HG02798 (cell line): ENCODE data around the gene SLC7A14.

Experiments used
- ATAC-seq: cut with Tn5 transposase; IDR thresholded peaks from one replicate; pipeline ENCODE4 v1.9.1; 2021; ENCODE audit warnings: mild to moderate bottlenecking; ENCODE audit not compliant: unreplicated experiment, poor library complexity

SLC7A14 gene

GRCh38 chr3:170477395-170477794 lies 108.5 kb downstream of the SLC7A14 start:
- ATAC-seq = no peak

- no peak for ATAC-seq
These were observed 109.6 kb downstream of the SLC7A14 start for GRCh38 chr3:170476291-170476690.

DNA sequence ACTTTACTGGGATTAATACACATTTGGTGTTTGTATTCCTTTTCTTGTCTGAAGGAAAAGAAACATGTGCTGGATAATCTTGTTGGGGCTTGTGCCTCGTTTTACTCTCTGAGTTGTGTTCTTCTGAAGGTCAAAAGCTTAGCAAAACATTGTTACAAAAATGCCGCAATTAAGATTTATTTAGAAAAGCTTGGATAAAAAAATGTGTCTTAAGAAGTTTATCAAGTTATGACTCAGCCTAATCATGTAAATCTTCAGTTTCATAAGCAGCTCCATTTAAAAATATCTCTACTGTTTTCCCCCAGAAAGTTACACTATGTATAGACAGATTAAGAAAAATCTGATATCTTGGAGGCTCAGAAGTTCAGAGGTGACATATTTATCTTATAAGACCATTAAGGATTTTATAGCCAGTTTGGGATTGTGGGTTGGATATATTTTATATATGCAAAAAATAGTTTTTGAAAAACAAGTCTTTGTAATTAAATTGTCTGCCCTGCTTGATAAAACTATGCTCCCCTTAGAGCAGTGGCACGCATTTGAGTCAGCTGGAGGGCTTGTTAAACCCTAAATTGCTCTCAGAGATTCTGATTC lies 110.7 kb downstream of the SLC7A14 start:
- ATAC-seq = no peak

DNA sequence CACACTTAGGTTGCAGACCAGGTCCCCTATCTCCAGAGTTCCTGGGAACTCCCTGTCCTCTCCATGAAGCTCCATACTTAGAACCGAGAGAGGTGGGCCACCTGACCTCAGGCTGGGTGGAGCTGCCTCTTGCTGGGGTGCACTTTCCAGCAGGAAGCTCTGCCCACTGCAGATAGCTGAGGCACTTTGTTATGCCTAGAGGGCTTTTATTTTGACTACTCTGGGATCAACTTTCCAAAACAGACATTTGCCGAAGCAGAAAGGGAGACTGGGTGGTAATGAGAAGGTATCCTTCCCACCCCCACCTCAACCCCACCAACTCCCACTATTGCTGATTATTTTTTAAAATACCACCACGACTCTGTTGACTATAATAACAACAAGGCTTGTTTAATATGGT lies 112.5 kb downstream of the SLC7A14 start:
- ATAC-seq = no peak

DNA sequence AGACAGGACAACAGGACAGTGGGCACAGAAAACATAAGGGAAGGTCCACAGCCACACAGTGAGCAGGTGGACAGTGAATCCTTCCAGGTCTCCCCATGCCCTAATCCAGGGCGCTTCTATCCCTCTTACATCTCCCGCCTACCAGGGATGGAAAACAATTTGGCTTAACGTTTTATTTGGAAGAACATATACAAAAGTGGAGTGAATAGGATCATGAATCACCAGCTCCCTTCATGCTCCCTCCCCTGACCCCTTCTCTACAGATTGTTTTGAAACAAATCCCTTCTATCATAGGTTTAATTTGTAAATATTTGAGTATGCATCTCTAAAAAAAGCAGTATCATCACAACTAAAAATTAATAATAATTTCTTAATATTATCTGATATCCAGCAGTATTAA lies 114.7 kb downstream of the SLC7A14 start:
- ATAC-seq = no peak

- no peak for ATAC-seq
These were observed 115.5 kb downstream of the SLC7A14 start for GRCh38 chr3:170470063-170471016.

DNA sequence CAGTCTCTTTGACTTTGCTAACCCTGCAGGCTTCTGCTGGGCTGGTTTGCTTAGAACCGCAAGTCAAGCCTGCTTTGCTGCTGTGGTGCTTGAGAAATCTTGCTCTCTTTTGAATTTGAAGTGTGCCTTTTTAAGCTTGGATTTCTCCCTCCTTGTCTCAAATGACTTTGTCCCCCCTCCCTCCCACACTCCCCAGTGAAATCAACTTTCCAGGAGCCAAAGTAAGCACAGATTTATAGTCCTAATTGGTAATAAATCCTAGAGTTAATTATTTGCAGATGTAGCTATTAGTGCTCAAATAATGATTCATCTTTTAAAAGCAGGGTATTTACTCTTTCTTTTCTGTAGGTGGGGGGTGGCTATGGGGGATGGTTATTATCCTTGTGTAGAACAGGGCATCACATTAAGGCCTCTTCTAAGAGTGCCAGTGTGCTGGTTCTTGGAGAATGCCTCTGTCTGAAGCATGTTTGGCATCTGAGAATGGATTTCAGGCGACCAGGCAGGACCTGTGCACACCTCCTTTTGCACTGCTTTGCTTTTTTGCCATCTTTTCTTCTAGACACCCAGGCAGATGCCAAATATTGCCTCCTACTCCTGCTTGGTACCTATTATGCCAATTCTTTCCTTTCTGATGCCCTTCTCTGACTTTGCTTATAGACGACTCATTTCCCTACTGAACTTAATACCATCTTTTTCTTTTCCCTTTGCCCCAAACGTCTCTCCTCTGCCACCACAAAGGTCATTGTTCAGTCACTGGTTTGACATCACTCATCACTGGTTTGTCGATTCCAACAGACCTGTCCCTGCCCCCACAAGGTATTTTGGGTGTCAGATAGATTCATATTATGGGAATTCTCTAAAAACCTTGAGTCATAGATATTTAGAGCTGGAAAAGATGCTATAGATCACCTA lies 116.5 kb downstream of the SLC7A14 start:
- ATAC-seq = no peak

DNA sequence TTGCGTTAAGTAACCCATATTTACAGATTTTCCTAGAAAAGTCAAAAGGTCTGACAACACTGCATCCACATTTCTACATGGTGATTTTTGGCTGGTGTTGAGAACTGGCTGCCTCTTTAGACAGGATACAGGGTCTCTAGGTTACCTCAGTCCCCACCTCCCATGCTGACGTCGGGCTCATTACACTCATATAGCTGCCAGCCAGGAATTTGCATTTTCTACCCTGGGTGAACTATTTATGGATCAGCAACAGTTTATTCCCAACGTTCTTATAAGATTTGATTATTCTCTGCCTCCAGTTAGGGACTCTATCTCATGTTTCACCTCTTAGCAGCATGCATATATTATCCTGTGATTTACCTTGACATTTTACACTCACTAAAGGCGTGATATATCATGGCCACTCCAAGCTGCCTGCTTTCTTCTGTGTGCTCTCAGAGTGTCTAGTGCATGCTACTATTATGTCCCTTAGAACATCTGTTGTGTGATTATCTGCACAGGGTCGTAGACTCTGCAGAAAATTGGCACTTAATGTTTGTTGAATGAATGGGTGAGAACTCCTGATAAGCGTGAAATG lies 118.2 kb downstream of the SLC7A14 start:
- ATAC-seq = no peak

GRCh38 chr3:170467007-170467406 lies 118.9 kb downstream of the SLC7A14 start:
- no peak for ATAC-seq

GRCh38 chr3:170465955-170466354 lies 119.9 kb downstream of the SLC7A14 start:
- no peak for ATAC-seq

GRCh38 chr3:170463011-170463410 lies 122.9 kb downstream of the SLC7A14 start:
- ATAC-seq = no peak

- ATAC-seq = no peak
These were observed 127.6 kb downstream of the SLC7A14 start for GRCh38 chr3:170458285-170458684.

GRCh38 chr3:170454509-170454908 lies 131.4 kb downstream of the SLC7A14 start:
- no peak for ATAC-seq

DNA sequence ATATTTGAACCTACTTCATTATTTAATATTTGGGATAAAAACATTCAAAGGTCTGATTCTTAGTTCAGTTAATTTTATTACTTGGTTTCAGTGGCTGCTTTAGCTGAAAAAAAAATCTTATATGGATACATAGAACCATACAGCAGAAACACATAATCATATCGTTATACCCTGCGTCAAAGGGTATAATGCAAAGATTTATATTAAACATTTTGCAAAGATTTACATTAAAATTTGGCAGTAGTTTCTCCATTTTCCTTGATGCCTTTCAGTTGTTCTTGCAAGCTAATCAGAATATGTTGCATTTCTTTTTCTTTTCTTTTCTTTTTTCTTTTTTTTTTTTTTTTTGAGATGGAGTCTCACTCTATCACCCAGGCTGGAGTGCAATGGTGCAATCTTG lies 135.8 kb downstream of the SLC7A14 start:
- ATAC-seq = no peak

GRCh38 chr3:170448584-170448983 lies 137.3 kb downstream of the SLC7A14 start:
- ATAC-seq = no peak

- no peak for ATAC-seq
These were observed 142.4 kb downstream of the SLC7A14 start for GRCh38 chr3:170443457-170443856.

DNA sequence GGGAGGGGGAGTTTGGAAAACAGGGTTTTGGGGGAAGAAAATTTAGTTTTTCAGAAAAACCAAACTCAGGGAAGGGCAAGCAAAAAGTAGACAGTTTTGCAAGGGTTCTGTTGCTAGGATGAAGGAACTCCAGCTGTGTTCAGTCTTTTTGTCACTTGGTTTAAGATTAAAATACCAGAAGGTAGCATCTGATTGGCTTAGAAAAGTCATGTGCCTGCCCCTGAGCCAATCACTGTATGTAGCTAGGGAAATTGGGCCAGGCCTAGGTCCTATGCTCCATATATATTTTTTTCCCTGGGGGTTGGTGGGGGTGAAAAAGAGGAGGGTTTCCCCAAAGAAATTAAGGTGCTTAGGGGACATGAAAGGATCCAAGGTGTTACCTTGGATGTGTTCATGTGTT lies 142.9 kb downstream of the SLC7A14 start:
- ATAC-seq = no peak

DNA sequence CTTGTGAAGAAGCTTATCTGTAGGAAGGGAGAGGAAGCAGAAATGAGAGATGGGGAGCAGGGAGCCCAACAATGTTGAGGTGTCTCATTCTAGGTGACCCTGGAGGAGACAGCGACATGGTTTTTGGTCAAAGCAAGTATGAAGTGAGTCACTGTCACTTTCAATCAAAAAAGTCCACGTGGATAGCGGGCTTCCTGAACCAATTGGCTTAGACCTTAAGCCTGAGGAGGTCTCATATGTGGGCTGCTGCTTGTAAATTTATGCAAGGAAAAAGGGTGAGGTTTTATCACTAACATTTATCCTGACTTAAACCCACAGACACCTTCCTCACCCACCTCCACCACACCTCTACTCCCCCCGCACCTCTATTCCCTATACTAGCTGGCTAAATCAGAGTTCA lies 144.5 kb downstream of the SLC7A14 start:
- no peak for ATAC-seq

GRCh38 chr3:170440344-170440743 lies 145.5 kb downstream of the SLC7A14 start:
- ATAC-seq = no peak

DNA sequence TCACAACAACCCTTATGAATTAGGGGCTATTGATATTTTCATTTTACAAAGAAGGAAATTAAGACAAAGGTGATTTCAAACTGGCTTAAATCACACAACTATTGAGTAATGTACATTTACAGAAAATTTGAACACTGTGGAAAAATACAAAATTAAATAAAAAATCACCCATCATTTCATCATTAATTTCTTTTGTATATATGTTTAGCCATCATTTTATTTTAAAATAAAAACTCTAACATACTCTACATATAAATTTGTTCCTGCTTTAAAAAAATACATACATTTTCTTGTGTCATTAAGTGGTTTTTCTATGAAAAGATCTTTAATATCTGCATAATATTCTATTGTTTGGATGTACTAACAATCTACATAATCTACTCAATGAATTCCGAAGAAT lies 147.0 kb downstream of the SLC7A14 start:
- no peak for ATAC-seq
